Measurements from ENCODE around the gene PAM16.

PAM16 gene

DNA sequence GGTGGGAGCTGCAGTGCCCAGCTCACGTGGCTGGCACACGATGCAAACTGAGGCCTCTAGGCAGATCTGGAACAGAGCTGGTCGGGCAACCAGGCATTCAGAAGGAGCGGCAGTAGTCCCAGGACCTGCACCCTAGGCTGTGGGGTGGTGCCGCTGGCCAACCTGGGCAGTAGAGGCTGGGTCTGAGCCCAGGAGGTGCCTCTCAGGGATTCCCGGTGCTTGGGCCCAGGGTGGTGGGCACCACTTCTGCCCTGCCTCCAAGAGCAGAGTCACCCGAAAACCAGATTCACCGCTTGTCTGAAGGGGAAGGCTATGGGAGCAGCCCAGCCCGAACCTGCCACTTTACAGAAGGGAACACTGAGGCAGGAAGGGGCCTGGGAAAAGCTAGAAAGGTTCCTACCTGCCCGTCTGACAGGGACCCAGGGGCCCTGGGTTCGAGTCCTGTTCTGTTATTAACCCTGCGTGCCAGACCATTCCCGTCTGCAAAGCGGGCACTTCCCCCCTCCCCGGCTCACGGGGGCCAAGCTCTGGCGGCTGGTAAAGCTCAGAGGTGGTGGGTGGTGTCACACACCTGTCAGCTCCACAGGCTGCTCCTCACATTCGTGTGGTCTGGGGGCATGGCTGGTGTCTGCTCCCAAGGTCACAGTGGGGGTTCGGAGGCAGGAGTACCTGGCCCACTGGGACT lies 18.4 kb downstream of the PAM16 start:
- no peak for DNase-seq

DNA sequence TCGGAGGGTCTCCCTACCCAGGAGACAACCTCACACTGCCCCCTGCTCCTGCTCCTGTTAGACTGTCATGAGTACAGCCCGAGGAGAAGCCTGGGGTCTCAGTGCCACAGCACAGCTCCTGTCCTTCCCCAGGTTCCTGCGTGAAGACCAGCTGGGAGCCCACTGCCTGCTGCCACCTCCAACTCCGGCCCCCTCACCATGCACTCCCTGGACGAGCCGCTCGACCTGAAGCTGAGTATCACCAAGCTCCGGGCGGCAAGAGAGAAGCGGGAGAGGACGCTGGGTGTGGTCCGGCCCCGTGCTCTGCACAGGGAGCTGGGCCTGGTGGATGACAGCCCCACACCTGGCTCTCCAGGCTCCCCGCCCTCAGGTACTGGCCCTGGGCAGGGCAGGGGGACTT lies 19.0 kb downstream of the PAM16 start:
- no peak for DNase-seq

DNA sequence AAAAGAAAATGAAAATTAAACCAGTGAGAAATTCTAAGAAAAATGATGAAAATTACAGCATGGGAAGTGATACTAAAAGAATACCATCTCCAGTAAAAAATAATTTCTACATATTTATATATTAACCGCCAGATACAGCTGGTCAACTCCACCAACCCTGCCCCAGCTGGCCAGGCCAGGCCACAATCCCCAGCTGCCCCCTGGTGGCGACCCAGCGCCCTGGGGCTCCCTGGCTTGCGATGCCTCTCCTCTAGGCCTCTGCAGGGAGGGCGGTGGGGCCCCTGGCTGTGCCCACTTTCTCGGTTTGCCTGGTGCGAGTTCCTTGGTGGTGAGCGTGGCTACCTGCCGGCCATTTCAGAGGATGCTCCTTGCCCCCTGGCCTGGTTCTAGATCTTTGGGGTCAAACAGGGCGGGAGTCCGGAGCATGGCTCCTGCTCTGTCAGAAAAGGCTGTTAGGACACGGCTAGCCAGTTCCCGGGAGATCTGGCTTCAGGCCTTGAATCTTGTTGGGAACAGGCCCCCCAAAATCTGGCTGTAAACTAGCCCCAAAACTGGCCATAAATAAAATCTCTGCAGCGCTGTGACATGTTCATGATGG lies 20.7 kb downstream of the PAM16 start:
- DNase-seq: no peak

DNA sequence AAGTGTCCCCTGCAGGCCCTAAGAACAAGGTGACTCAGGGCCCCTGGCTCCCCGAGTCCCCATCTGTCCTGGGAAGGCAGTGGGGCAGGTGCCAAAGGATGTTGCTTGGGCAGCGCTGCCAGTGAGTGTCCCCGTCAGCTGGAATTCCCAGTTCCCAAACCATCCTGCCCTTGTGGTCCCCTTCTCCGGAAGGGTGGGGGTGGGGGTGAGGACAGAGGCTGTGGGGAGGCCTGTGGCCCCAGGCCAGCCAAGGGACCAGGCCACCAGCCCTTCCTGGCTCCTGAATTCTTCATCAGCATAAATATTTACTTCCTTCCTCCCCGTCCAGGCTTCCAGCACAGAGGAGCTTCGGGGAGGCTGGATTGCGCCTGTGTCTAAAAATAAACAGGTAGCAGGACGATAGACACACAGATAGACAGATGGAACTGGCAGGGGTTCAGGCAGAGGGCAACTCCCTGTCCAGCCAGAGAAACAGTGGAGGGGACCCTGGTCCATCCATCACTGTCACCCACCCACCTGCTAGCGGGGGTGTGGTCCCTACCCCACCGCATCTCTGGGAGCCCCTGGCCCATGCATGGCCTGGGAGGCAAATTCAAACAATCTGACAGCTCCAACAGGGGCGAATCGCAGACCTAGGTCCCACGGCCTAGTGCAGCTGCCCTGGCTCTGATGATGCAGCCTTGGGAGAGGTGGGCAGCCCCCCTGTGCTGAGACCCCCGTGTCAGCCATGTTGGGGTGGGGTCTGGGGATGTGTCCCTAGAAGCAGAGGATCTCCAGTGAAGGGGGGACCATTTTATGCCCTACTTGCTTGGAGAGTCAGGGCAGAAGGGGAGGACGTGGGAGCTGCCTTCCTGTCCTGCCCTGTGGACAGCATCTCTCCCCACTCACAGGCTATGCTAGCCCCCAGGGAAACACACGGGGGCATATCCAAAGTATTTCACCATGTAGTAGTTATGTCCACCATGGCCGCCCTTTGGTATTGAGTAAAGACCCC lies 22.0 kb downstream of the PAM16 start:
- DNase-seq: no peak

DNA sequence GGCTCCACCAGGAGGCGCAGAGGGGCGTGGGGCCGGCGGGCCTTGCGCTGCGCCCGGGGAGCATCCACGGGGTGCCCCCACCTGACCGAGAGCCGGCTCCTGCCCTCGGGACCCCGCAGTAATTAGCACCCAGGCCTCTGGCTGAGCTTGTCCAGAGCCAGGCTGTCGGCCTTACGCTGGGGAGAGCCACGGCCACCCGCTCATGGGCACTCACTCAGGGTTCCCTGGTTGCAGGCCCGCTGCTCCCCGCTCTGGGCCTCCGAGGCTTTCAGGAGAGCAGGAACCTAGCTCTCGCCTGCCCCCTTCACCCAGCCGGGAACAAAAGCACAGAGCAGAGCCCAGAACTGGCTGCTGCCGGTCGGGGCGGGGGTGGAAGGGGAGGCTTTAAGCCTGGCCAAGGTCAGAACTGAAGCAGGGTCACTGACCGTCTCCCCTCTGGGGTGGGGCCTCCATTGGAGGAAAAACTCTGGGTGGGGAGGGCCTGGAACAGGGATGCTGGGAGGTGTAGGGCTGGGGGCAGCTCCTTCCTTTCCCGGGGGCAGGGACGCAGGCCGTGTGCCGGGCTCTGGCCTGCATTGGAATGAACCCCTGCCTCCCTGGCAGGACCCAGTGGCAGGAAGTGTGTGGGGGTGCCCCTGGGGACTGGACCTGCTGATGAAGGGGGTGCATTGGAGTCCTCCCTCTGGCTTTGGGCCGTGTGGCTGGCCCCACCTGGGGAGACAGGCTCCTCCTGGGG lies 22.9 kb downstream of the PAM16 start:
- DNase-seq: no peak

DNA sequence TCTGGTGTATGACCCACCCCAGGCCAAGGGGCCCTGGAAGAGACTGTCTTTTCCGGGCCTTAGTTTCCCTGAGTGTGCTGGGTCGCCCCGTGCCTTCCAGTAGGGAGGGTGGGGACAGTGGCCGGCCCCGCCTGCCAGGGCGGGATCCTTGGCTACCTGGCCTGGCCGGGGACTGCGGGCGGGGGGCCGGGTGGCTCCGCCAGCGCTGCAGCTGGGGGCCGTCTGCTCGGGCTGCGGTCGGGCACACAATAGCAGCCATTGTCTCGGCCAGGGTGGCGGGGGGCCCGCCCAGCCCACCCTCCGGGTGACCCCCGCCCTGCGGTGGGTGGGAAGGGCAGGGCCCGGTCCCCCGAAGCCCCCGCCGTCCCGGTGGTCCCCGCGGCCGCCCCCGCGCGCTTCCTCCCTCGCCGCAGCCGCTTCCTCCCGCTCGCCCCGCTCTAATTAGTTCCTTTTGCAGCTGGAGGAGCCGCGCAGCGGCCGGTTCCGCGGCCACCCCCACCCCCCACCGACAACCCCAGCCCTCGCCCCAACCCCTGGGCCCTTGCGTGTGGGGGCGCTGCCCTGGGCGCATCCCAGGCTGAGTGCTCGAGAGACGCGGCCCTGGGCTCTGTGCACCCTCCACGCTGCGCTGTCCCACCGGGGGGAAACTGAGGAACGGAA lies 23.6 kb downstream of the PAM16 start:
- no peak for DNase-seq

DNA sequence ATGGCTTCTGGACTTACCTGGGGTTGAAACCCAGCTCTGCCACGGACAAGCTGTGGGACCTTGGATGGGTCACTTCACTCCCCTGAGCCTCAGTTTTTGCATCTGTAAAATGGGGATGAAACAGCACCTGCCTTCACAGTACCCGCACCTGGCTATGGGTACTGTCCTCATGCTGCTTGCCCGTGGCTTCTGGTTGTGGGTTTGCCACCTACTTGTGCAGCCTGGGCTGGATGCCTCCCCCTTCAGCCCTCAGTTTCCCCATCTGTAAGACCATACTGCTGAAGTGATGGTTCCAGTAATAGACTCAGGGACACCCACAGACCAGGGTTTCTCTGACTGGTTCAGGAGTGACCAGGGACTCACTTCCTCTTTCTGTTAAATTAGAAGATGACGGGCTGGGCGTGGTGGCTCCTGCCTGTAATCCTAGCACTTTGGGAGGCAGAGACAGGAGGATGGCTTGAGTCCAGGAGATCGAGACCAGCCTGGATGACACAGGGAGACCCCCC lies 25.8 kb downstream of the PAM16 start:
- DNase-seq: no peak

DNA sequence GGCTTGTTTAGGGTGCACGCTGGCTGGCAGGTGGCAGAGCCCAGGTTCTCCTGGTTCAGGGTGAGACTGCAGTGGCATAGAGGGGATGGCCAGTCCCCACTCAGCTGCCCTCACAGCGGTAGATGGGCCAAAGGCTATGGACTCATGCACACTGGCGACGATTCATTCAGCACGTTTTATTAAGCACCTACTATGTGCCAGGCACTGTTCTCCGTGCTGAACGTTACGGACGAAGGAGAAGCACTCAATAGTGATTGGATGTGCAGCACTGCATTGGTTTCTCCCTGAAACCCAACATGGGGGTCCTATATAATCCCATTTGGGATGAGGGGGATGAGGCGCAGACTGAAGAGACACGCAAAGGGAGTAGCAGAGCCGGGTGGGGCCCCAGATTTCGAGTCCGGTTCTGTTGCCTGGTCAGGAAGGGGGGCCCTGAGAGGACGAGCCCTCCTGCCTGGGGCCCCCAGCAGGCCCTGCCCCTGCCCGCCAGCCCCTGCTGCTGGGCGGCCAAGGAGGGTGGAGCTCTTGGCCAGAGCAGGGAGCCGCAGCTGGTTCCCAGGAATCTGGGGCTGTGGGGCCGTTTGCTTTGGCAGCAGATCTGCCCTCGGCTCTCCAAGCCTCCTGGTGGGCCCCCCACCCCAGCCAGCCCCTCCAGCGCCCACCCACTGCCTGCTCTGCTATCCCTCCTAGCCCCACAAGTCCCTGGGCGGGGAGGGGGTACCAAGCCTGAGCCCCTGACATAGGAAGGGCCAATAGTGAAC lies 26.4 kb downstream of the PAM16 start:
- DNase-seq: no peak

DNA sequence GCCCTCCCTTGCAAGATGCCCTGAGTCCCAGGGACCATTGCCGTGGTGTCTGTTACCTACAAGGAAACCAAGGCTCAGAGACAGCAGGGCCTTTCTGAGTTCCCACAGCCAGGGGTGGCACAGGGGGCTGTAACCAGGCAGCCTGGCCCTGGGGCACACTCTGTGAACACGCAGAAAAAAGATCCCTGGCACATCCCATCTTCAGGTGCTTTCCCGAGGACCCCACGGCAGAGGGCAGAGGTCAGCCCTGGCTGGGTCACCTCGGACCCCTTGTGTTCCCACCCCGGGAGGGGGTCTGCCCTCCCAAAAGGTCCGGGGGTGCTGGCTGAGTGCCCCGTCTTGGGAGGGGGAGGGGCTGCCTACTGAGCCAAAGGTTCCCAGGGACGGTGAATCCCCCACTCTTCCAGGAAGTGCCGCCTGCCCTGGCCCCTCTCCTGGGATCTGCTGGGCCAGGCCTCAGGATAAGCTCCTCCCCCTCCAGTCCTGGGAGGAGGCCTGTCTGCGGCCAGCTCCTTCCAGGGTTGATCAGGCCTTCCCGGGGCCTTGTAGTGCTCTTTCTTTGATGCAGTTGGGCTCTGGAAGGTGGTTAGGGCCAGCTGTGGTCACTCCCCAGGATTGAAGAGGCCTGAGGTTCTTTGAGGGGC lies 27.2 kb downstream of the PAM16 start:
- DNase-seq: no peak

DNA sequence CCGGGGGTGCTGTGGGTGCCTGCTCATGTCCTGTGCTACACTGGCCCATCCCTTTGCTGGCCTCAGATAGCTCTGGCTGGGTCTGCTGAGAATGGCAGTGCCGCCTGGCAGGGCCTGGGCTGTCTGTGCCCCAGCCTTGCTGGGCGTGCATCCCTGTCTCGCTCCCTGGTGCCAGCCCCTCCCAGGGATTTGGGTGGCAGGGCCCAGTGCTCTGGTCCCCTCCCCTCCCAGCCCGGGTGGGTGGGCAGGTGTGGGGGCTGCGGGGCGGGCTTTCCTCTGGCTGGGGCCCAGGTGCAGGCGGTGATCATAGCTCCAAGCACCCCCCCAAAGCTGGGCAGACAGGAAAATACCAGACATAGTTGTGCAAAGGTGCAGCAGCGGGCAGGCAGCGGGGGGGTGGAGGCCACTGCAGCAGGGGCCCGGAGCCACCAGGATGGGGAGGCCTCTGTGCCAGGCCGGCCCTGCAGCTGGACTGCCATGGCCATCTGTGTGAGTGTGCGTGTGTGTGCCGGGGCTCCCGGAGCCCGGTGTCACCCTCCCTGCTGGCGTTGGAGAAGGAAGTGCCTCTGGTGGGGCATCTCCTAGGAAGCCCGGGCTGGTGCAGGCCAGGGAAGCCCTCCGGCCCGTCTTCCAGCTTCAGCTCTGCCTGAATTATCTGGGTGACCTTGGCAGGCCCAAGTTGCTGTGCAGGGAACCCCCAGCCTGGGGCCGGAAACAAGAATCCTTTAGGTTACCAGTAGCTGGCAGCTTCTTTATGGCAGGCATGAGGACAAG lies 27.9 kb downstream of the PAM16 start:
- no peak for DNase-seq

DNA sequence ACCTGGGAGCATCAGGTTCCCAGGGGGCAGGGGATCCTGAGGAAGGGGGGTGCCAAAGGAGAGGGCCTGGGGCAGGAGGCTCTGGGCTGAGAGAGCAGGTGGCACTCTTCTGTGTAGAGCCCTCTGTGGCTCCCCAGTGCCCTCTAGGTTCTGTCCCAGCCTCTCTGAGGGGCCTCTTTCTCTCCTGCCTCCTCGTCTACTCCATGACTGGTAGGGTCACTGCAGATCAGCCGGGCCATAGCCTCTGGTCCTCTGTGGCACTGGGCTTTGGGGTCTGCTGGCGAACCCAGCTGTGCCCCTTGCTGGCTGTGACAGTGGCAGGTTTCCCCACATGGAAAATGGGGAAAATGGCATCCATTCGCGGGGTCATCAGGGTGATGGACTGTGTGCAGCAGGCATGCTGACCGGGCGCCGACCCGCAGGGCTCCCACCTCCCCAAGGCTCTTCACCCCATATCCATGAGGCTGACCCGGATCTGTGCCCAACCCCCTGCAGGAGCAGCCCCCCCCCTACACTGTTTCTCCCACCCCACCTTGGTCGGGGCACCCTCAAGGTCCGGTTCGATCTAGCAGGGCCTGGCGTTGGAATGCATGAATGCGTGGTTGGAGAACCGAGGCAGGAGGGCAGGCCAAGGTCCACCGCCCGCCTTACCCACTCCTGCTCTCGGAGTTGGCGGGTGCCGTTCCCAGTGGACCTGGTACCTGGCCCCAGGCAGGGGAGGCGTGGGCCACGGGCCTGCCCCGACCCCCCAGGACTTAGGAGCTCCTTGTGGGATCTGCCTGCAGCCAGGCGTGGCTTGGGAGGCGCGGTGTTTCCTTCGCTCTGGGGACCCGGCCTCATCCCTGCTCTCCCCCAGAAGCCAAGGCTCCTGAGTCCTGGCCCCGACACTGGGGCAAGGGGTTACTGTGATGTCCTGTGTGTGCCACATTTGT lies 28.7 kb downstream of the PAM16 start:
- no peak for DNase-seq

DNA sequence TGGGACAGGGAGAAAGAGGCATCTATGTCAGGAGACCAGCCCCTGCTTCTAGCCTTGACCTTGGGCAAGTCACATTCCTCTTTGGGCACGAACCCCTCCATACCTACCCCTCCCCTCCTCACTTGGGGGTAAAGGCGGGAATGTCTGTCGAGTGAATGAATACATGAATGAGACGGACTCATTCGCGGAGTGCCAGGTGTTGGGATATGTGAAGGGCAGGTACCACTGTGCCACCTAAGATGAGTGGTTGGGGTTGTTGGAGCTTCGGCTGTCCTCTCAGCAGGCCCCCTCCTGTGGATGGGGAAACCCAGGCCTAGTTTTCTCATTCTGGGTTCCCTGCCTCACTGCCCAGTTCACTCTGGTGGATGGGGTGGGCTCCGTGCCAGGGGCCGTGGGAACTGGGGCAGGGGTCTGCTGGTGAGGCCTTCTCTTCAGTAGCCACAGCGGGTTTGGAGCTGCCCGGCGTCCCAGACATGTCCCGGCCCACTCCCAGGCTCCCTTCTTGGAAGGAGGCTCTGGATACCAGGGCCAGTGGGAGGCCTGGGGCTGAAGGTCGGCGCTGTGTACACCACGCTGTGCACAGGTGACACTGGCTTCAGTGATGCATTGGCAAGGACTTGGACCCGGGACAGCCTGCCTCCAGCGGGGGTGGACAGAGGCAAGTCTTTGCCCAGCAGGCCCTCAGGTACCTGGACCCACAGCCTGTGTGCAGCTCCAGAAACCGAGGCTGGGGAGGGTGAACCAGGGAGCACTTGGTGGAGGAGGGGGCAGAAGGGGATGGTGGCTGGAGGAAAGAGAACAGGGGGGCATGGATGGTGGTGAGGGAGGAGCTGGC lies 29.6 kb downstream of the PAM16 start:
- no peak for DNase-seq

DNA sequence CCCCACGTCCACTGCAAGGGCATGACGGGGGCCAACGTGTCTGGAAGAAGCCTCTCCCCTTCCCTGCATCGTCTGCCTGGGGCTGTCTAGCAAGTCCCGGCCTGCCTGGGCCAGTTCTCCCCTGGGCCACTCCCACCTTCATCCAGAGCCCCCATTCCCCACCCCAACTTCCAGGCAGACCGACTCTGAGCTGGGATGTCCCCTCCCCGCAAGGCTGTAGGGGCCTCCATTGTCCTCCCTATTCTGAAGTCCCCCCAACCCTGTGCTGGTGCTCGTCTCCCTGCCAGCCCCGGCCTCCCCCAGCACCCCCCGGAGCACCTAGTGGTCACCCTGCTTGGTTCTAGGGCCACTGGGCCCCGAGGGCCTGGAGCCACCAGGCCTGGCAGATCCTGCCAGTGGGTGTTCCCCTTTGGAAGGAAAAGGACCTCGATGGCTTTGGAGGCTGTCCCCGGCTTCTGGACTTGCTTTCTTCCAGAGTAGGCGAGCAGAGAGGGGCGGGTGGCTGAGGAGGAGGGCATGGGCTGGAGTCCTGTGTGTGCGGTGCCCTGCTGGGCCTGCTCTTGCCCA lies 30.5 kb downstream of the PAM16 start:
- DNase-seq: no peak

DNA sequence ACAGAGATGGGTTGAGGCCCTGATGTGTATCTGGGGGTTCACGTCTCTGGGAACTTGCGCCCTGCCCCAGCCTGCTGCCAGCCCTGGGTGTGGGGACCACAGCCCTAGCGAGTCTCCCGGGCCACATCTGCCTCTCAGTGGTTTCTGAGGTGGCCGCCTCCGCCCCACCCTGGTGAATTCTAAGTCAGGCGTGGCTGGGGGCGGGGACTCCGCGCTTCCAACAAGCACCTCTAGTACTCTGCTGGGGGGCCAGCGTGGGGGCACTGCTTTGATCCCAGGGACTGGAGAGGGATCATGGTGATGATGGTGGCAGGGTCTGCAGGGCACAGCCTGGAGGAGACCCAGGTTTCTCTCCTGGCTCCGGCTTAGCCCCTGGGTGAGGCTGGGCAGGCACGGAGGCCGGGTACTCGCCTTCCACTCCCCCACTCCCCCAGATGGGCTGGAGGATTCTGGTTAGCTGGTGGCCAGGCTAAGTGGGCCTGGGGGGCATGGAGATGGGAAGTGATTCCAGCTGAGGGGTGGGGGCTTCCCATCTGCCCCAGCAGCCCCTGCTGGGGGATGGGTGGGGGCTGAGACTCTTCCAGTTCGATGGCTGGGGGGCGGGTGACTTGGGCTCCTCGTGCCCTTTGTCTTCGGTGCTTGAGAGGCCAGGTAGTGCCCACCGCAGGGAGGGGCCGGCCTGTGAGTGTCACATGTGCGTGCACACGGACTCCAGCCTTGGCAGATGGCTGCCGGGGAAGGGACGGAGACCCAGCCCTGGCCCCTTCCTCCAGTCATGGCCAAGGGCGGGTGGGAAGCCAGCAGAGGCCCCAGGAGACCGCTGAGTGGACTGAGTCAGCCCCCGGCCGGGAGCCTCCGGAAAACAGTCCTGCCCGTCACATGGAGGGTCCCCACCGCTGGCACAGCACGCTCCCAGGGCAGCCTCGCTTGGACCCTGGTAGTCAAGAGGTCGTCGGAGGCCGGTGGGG lies 31.4 kb downstream of the PAM16 start:
- DNase-seq: no peak

DNA sequence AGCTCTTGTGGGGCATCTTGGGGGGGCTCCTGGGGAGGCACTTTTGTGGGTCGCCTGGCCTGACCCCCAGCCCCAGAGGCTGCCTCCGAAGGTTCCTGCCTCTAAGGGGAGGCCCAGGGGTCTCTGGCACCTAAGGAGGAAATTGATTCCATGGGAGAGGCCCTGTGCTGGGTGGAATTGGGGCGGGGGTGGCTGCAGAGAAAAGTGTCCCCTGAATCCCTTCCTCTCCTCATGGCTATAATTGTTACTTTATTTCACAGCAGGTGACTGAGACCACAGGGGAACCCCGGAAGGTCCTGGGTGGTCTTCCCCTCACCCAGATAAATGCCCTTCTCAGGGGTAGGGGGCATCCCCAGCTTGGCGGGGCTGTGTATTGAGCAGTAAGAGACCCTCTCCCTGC lies 32.2 kb downstream of the PAM16 start:
- no peak for DNase-seq

DNA sequence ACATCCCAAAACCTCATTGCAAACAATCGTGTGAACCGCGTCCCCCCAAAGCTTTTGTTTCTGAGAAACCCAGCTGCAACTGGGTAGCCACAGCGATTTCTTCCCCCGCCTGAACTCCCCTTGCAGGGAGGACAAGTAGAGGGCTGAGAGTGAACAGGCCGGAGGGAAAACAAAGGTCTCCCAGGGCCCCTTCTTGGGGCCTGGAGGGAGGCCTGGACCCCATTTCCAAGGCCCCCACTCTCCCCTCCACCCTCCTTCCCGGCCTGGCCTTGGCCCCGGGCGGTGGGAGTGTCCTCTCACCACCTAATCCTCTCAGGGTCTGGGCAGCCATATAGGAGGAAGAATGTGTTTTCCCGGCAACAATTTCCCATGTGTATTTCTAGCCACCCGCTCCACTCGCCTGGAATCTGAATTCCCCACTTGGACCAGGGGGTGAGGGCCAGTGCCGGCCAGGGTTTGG lies 32.6 kb downstream of the PAM16 start:
- no peak for DNase-seq

Measured in NCI-H1048 (cell line).